ENCODE data around the gene PEX11B. TPM values are rescaled to one million over a fixed set of nuclear protein-coding genes. Genes with fewer than 3 reads are reported as not detected.
A peak's percentile ranks its signal among the peaks of the same experiment; 100 is the strongest.
"Not testable (repeated sequence)": the region's sequence is repeated elsewhere in the genome, so short reads cannot be mapped to it uniquely, and the experiment has no call there.

Gene PEX11B
- polyA plus RNA-seq, 1 experiment = 34.9 TPM

DNA sequence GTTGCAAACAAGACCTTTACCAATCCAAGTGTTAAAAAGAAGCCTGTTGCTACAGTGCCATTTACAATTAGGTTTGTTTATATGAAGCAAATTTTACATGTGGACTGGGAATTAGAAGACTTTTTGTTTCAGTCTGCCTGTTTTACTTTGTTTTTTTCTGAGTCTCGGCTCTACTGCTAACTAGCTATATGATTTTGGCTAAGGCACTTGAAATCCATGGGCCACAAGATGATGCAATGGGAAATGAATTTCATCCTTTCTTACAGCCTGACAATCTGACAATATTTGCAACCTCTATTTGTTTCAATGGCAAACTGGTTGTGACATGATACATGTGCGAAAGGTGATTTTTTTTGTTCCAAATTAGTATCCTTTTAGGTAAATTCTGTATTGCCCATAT, 3.7 kb upstream of the PEX11B start:
- no peaks in the 10 kb centered on the region for H3K27me3 ChIP-seq (ENCODE audit: control insufficient read depth, insufficient read depth, low read length)
- ChIA-PET CTCF (interaction anchor here (1.4 to 3.1 kb wide), 2 partner anchors 30 to 77 kb away, joined by 4 to 20 read pairs; partner anchors contain the start of gene NUDT17), POLR2A (interaction anchor here (1.1 kb wide), 1 partner anchor 21 kb away, joined by 3 read pairs; no protein-coding TSS in a partner anchor)
- DNase-seq (ENCODE audit: low read depth) = no peak
- TF ChIP-seq, protein P1, sequence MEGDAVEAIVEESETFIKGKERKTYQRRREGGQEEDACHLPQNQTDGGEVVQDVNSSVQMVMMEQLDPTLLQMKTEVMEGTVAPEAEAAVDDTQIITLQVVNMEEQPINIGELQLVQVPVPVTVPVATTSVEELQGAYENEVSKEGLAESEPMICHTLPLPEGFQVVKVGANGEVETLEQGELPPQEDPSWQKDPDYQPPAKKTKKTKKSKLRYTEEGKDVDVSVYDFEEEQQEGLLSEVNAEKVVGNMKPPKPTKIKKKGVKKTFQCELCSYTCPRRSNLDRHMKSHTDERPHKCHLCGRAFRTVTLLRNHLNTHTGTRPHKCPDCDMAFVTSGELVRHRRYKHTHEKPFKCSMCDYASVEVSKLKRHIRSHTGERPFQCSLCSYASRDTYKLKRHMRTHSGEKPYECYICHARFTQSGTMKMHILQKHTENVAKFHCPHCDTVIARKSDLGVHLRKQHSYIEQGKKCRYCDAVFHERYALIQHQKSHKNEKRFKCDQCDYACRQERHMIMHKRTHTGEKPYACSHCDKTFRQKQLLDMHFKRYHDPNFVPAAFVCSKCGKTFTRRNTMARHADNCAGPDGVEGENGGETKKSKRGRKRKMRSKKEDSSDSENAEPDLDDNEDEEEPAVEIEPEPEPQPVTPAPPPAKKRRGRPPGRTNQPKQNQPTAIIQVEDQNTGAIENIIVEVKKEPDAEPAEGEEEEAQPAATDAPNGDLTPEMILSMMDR (IDR thresholded peaks at IDR 0.05; ENCODE audit: insufficient read depth, low read depth, low read length) = no peak
- no peak overlapping the region for H3K4me3 ChIP-seq (ENCODE audit: low read depth, low read length)
- H3K36me3 ChIP-seq (ENCODE audit: control insufficient read depth, insufficient read depth, low read length) = peaks cover 5% of the 10 kb centered on the region

DNA sequence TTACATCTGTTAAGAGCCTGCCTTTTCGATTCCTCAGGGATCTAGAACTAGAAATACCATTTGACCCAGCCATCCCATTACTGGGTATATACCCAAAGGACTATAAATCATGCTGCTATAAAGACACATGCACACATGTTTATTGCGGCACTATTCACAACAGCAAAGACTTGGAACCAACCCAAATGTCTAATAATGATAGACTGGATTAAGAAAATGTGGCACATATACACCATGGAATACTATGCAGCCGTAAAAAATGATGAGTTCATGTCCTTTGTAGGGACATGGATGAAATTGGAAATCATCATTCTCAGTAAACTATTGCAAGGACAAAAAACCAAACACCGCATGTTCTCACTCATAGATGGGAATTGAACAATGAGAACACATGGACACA, 1.8 kb upstream of the PEX11B start:
- POLR2A ChIA-PET, CTCF ChIA-PET: not testable (repeated sequence)

DNA sequence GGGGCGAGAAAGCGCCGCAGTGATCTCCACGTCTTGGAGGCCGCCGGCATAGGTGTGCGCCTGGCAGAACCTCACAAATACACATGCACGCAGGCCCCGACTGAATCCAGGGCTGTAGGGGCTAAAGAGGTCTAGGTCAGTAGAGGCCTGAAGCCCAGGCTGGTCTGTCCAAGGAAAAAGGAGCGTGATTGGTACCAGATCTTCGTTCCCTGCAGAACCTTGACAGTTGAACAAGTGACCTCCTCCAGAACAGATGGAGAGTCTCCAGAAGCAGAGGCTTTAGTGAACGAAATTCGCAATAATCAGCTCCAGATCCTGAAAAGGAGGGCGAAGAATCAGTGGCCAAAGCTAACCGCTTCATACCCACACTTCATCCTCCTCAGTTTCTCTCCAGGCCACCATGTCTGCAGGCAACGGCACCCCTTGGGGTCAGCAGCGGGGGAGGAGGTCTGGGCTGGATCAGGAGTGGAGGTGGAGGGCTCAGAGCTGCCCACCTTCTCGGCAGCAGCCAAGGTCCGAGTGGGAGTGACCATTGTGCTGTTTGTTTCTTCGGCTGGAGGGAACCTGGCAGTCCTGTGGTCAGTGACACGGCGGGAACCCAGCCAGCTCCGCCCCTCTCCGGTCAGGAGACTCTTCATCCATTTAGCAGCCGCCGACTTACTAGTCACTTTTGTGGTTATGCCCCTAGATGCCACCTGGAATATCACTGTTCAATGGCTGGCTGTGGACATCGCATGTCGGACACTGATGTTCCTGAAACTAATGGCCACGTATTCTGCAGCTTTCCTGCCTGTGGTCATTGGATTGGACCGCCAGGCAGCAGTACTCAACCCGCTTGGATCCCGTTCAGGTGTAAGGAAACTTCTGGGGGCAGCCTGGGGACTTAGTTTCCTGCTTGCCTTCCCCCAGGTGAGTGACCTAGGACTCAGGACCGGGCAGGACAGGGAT, 749 bp upstream of the PEX11B start:
- DNase-seq (ENCODE audit: low read depth) = no peak
- Histone ChIP-seq H3K36me3 (ENCODE audit: control insufficient read depth, insufficient read depth, low read length) (peaks cover 4% of the 10 kb centered on the region), H3K4me3 (ENCODE audit: low read depth, low read length) (peak overlapping the region; percentile 61), H3K27me3 (ENCODE audit: control insufficient read depth, insufficient read depth, low read length) (no peaks in the 10 kb centered on the region)
- CTCF ChIA-PET = interaction anchor here (1.0 to 4.4 kb wide), 3 partner anchors 9 to 60 kb away, joined by 3 to 23 read pairs (median 12); partner anchors contain the start of gene ITGA10
- TF ChIP-seq, protein P1 (IDR thresholded peaks at IDR 0.05; ENCODE audit: insufficient read depth, low read depth, low read length) = no peak
- POLR2A ChIA-PET = interaction anchor here (0.6 to 0.7 kb wide), 2 partner anchors 8 to 61 kb away, joined by 3 to 5 read pairs; partner anchors contain the start of gene RBM8A

More for the DNA sequence above, 1.8 kb upstream of the PEX11B start:
- not testable (repeated sequence) for DNase-seq (ENCODE audit: low read depth); H3K36me3 ChIP-seq (ENCODE audit: control insufficient read depth, insufficient read depth, low read length); H3K27me3 ChIP-seq (ENCODE audit: control insufficient read depth, insufficient read depth, low read length); H3K4me3 ChIP-seq (ENCODE audit: low read depth, low read length)

DNA sequence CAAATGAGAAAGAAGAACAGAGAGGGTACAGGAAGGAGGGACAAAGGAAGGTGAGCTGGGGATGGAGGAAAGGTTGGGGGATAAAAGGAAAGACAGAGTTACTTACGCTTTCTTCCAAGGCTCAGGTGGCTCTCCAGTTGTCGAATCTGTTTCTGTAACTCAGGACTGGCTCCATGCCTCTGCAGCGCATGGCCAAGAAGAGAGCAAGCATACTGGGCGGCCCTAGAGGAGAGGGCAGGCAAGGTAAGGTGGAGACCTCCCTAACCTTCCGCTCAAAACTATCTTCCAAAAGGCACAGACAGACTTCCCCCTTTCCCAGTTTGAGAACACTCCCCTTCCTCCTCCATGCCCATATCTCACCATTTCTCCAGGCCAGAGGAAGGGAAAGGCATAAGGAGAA, 922 bp downstream of the PEX11B start:
- ChIA-PET POLR2A (no interaction called here), CTCF (interaction anchor here (1.1 to 4.4 kb wide), 2 partner anchors 25 to 72 kb away, joined by 3 to 23 read pairs; partner anchors contain the start of gene NUDT17)
- Histone ChIP-seq H3K27me3 (ENCODE audit: control insufficient read depth, insufficient read depth, low read length) (no peaks in the 10 kb centered on the region), H3K4me3 (ENCODE audit: low read depth, low read length) (peak overlapping the region; percentile 61), H3K36me3 (ENCODE audit: control insufficient read depth, insufficient read depth, low read length) (peaks cover 2% of the 10 kb centered on the region)
- no peak for DNase-seq (ENCODE audit: low read depth)
- TF ChIP-seq, protein P1 (IDR thresholded peaks at IDR 0.05; ENCODE audit: insufficient read depth, low read depth, low read length) = no peak

DNA sequence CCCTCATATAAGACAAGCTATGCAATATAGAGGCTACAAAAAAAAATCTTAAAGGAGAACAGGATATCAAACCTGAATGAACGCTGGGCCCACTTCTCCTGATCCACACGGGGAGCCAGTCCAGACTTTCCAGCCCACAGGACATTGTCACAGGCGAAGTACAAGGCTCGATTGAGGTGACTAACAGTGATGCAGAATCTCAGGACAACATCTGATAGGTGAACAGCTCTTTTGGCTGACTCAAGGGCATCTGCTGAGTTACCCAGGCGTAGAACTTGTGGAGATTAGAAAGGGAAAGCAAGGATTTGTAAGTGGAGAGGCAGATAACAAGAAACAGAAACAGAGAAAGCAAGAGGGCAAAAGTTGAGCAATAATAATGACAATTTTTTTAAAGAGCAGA, 1.8 kb downstream of the PEX11B start:
- H3K36me3 ChIP-seq (ENCODE audit: control insufficient read depth, insufficient read depth, low read length) = peaks cover 2% of the 10 kb centered on the region
- DNase-seq (ENCODE audit: low read depth) = no peak
- H3K4me3 ChIP-seq (ENCODE audit: low read depth, low read length) = no peak overlapping the region
- no peaks in the 10 kb centered on the region for H3K27me3 ChIP-seq (ENCODE audit: control insufficient read depth, insufficient read depth, low read length)
- CTCF ChIA-PET = interaction anchor here (0.7 to 4.4 kb wide), 2 partner anchors 25 to 67 kb away, joined by 3 to 23 read pairs; no protein-coding TSS in a partner anchor
- POLR2A ChIA-PET = no interaction called here
- TF ChIP-seq, protein P1 (IDR thresholded peaks at IDR 0.05; ENCODE audit: insufficient read depth, low read depth, low read length) = no peak

Measured in BJ (cell line).